OCI-LY3 (cell line): Measurements from ENCODE around the gene MAD1L1.

Source experiments
- H2AFZ ChIP-seq: fragments of 200-600, 300-600 bp; shearing (Covaris generic); 2 replicates; pipeline ENCODE4 v1.6.0; 2014; ENCODE audit warnings: antibody characterized with exemption, low read depth, low read length
- H3K27ac ChIP-seq: fragments of 200-600, 300-600 bp; sonication (generic); 2 replicates; pipeline ENCODE4 v1.5.1; 2014; ENCODE audit warnings: mild to moderate bottlenecking, low read length, moderate library complexity, mixed read lengths
- H3K27me3 ChIP-seq: fragments of 200-600, 300-600 bp; sonication (generic); 2 replicates; pipeline ENCODE4 v1.6.1; 2014; ENCODE audit warnings: low read depth, low read length, mixed read lengths
- H3K36me3 ChIP-seq: fragments of 200-600, 300-600 bp; sonication (generic); replicated peaks from 2 replicates; pipeline ENCODE3; 2014; ENCODE audit warnings: low read depth, low read length, mixed read lengths
- H3K4me1 ChIP-seq: fragments of 300-600, 200-600 bp; sonication (generic); 2 replicates; pipeline ENCODE4 v1.6.1; 2014; ENCODE audit warnings: low read length, mixed read lengths
- H3K4me2 ChIP-seq: fragments of 200-600, 300-600 bp; sonication (generic); 2 replicates; pipeline ENCODE4 v1.6.1; 2014; ENCODE audit warnings: low read length, mixed read lengths
- H3K4me3 ChIP-seq: fragments of 300-600, 200-600 bp; sonication (generic); 2 replicates; pipeline ENCODE4 v1.5.1; 2014; ENCODE audit warnings: antibody characterized with exemption, mild to moderate bottlenecking, low read length, moderate library complexity
- H3K79me2 ChIP-seq: fragments of 300-600, 200-600 bp; shearing (Covaris generic); 2 replicates; pipeline ENCODE4 v1.6.1; 2014; ENCODE audit warnings: mild to moderate bottlenecking, low read length, mixed read lengths
- H3K9ac ChIP-seq: fragments of 300-600, 200-600 bp; shearing (Covaris generic); 2 replicates; pipeline ENCODE4 v1.6.0; 2014; ENCODE audit warnings: mild to moderate bottlenecking, low read length, moderate library complexity
- H3K9me3 ChIP-seq: fragments of 200-600, 300-600 bp; shearing (Covaris generic); 2 replicates; pipeline ENCODE4 v1.6.1; 2014; ENCODE audit warnings: low read length, mixed read lengths; ENCODE audit not compliant: insufficient read depth
- H4K20me1 ChIP-seq: fragments of 200-600, 300-600 bp; sonication (generic); 2 replicates; pipeline ENCODE4 v1.6.1; 2016; ENCODE audit warnings: low read length, mixed read lengths; ENCODE audit not compliant: insufficient read depth
- EZH2phosphoT487 ChIP-seq: fragments of 200-600 bp; shearing (Covaris generic); IDR thresholded peaks from 2 replicates; pipeline ENCODE4 v1.6.1; 2018; ENCODE audit warnings: antibody characterized with exemption, mixed run types, low read depth
- TF ChIP-seq, protein P1 (sequence below): fragments of 200-600, 300-600 bp; sonication (generic); IDR thresholded peaks from 2 replicates; pipeline ENCODE4 v1.5.1; 2014; ENCODE audit warnings: antibody characterized with exemption, low read length, low read depth

The MAD1L1 gene

DNA sequence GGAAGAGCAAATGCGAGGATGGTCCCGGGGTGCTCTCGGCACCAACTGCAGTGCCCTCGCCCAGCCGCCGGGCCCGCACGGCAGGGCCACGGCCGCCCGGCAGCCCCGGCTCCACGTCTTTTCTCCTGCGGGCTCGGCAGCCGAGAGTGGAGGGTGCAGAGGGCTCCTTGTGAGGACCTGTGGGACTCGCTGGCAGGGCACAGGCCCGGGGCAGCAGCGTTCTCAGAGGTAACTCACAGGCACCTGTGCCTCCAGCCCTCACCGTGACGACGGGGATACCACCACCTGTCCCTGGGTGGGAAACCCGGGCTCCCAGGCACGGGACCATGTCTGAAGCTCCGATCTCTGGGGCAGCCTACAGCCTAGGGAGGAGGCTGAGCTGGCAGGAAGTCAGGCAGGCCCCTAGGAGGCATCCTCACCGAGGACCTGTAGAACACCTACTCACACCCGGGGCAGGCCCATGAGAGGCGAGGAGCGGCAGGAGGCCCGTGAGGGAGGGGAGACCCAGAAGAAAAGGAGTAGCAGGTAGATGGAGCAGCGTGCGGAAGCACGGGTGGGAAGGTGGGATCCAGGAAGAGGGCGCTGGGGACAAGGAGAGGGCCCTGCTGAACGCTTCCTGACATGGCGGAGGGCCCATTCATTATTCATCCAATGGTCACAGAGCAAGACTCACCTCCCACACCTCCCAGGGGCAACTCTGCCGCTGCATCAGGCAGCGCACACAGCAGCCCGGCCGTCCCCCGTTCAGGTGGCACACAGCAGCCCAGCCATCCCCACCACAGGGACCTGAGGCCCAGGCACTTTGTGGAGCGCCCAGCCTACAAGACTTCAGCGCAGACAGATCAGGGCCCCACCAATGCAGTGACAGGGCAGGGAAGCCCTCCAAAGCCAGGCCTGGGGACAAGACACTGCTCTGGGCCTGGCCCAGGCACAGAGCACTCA, 244.9 kb downstream of the MAD1L1 start:
- TF ChIP-seq, protein P1, sequence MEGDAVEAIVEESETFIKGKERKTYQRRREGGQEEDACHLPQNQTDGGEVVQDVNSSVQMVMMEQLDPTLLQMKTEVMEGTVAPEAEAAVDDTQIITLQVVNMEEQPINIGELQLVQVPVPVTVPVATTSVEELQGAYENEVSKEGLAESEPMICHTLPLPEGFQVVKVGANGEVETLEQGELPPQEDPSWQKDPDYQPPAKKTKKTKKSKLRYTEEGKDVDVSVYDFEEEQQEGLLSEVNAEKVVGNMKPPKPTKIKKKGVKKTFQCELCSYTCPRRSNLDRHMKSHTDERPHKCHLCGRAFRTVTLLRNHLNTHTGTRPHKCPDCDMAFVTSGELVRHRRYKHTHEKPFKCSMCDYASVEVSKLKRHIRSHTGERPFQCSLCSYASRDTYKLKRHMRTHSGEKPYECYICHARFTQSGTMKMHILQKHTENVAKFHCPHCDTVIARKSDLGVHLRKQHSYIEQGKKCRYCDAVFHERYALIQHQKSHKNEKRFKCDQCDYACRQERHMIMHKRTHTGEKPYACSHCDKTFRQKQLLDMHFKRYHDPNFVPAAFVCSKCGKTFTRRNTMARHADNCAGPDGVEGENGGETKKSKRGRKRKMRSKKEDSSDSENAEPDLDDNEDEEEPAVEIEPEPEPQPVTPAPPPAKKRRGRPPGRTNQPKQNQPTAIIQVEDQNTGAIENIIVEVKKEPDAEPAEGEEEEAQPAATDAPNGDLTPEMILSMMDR = no peak
- no peak for TF ChIP-seq EZH2phosphoT487
- Histone ChIP-seq H3K4me1 (no peaks in the 10 kb centered on the region), H3K27ac (no peak overlapping the region), H3K27me3 (no peaks in the 10 kb centered on the region), H3K9ac (no peak overlapping the region), H3K4me3 (no peak overlapping the region), H2AFZ (no peak overlapping the region), H4K20me1 (no peaks in the 10 kb centered on the region), H3K36me3 (no peaks in the 10 kb centered on the region), H3K9me3 (no peaks in the 10 kb centered on the region), H3K4me2 (no peak overlapping the region), H3K79me2 (no peaks in the 10 kb centered on the region)

DNA sequence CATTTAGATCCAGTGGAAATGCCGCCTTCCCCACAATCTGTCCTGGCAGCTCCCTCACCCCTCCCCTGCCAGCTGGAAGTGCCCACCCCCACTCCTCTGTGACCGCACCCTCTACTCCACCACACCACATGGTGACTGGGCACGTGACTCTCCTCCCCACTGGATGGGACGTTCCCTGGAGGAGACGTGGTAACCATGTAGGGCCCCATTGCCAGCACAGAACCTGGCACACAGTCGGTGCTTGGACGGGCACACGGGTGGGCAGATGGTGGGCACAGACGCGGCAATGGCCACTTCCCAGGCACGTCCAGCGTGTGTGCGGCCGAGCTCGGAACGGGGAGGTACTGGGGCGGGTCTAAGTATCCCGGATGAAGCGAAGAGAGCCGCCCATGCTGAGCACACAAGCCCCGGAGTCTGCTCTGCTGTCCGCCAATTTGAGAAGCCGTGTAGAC, 245.6 kb downstream of the MAD1L1 start:
- Histone ChIP-seq H2AFZ (no peak overlapping the region), H3K9me3 (no peaks in the 10 kb centered on the region), H3K4me2 (no peak overlapping the region), H3K79me2 (no peaks in the 10 kb centered on the region), H3K9ac (no peak overlapping the region), H4K20me1 (no peaks in the 10 kb centered on the region), H3K27me3 (no peaks in the 10 kb centered on the region), H3K4me1 (no peaks in the 10 kb centered on the region), H3K4me3 (no peak overlapping the region), H3K36me3 (no peaks in the 10 kb centered on the region), H3K27ac (no peak overlapping the region)
- TF ChIP-seq, protein P1 = no peak
- TF ChIP-seq EZH2phosphoT487 = no peak

DNA sequence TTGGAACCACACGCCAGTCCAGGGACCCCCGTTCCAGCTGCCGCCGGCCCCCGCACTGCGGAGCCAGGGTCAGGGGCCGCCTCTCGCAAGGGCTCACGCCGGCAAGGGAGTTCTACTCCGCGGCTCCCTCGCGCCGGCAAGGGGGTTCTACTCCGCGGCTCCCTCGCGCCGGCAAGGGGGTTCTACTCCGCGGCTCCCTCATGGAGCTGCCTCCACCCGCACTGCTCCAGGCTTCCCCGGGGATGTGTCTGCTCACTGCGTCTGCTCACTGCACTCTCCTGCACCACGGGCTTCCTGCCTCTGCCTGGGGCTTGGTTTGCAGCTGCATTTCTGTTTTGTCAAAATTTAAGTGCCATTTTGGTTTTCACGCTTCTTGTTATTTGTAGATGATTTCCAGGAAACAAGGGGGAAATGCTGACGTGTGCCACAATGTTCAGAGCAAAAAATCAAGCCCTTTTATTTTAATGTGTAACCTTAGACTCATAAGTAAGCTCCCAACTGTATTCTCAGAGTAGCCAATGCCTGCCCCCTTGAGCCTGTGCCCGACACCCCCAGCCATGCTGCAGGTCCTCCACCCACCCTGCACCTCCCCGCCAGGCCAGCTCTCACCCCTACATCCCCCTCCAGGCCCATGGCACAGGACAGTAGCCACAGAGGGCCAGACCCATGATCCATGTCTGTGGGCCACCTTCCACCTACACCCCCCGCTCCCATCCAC, 246.2 kb downstream of the MAD1L1 start:
- no peaks in the 10 kb centered on the region for H3K79me2 ChIP-seq
- no peak overlapping the region for H3K9ac ChIP-seq
- H3K4me3 ChIP-seq = no peak overlapping the region
- H3K9me3 ChIP-seq = no peaks in the 10 kb centered on the region
- H3K27me3 ChIP-seq = no peaks in the 10 kb centered on the region
- TF ChIP-seq, protein P1 = no peak
- no peak for TF ChIP-seq EZH2phosphoT487
- no peak overlapping the region for H3K27ac ChIP-seq
- H3K36me3 ChIP-seq = no peaks in the 10 kb centered on the region
- no peak overlapping the region for H2AFZ ChIP-seq
- no peaks in the 10 kb centered on the region for H4K20me1 ChIP-seq
- H3K4me2 ChIP-seq = no peak overlapping the region
- H3K4me1 ChIP-seq = no peaks in the 10 kb centered on the region

DNA sequence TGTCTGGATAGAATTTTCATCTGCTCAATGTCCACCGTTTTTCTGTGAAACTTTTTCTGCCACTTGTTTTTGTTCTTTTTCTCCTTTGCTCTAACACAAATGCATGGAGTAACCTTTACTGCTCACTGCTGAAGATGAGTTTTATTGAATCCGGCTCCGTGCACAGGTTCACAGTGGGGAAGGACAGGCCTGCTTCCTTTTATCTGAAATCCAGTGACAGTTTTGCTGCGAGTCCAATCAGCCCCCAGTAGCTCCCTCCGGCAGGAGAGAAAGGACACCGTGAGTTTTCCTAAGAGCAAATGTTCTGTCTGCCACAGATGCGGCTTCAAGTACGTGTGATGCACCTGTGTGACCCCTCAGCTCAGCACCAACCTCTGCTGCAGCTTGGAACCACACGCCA, 246.8 kb downstream of the MAD1L1 start:
- no peaks in the 10 kb centered on the region for H3K79me2 ChIP-seq
- H3K4me1 ChIP-seq = no peaks in the 10 kb centered on the region
- no peaks in the 10 kb centered on the region for H3K27me3 ChIP-seq
- no peak overlapping the region for H3K9ac ChIP-seq
- TF ChIP-seq EZH2phosphoT487 = no peak
- TF ChIP-seq, protein P1 = no peak
- H2AFZ ChIP-seq = no peak overlapping the region
- no peak overlapping the region for H3K27ac ChIP-seq
- H3K9me3 ChIP-seq = no peaks in the 10 kb centered on the region
- H4K20me1 ChIP-seq = no peaks in the 10 kb centered on the region
- H3K4me2 ChIP-seq = no peak overlapping the region
- H3K36me3 ChIP-seq = no peaks in the 10 kb centered on the region
- no peak overlapping the region for H3K4me3 ChIP-seq
